OCI-LY3 (cell line): ENCODE measurements around the gene CMTM6.
"Not testable (repeated sequence)": the region's sequence is repeated elsewhere in the genome, so short reads cannot be mapped to it uniquely, and the experiment has no call there.

Experiments used
- H2AFZ ChIP-seq: fragments of 200-600, 300-600 bp; shearing (Covaris generic); 2 replicates; pipeline ENCODE4 v1.6.0; 2014; ENCODE audit warnings: antibody characterized with exemption, low read depth, low read length
- H3K27ac ChIP-seq: fragments of 200-600, 300-600 bp; sonication (generic); 2 replicates; pipeline ENCODE4 v1.5.1; 2014; ENCODE audit warnings: mild to moderate bottlenecking, low read length, moderate library complexity, mixed read lengths
- H3K27me3 ChIP-seq: fragments of 200-600, 300-600 bp; sonication (generic); 2 replicates; pipeline ENCODE4 v1.6.1; 2014; ENCODE audit warnings: low read depth, low read length, mixed read lengths
- H3K36me3 ChIP-seq: fragments of 200-600, 300-600 bp; sonication (generic); replicated peaks from 2 replicates; pipeline ENCODE3; 2014; ENCODE audit warnings: low read depth, low read length, mixed read lengths
- H3K4me1 ChIP-seq: fragments of 300-600, 200-600 bp; sonication (generic); 2 replicates; pipeline ENCODE4 v1.6.1; 2014; ENCODE audit warnings: low read length, mixed read lengths
- H3K4me2 ChIP-seq: fragments of 200-600, 300-600 bp; sonication (generic); 2 replicates; pipeline ENCODE4 v1.6.1; 2014; ENCODE audit warnings: low read length, mixed read lengths
- H3K4me3 ChIP-seq: fragments of 300-600, 200-600 bp; sonication (generic); 2 replicates; pipeline ENCODE4 v1.5.1; 2014; ENCODE audit warnings: antibody characterized with exemption, mild to moderate bottlenecking, low read length, moderate library complexity
- H3K79me2 ChIP-seq: fragments of 300-600, 200-600 bp; shearing (Covaris generic); 2 replicates; pipeline ENCODE4 v1.6.1; 2014; ENCODE audit warnings: mild to moderate bottlenecking, low read length, mixed read lengths
- H3K9ac ChIP-seq: fragments of 300-600, 200-600 bp; shearing (Covaris generic); 2 replicates; pipeline ENCODE4 v1.6.0; 2014; ENCODE audit warnings: mild to moderate bottlenecking, low read length, moderate library complexity
- H3K9me3 ChIP-seq: fragments of 200-600, 300-600 bp; shearing (Covaris generic); 2 replicates; pipeline ENCODE4 v1.6.1; 2014; ENCODE audit warnings: low read length, mixed read lengths; ENCODE audit not compliant: insufficient read depth
- H4K20me1 ChIP-seq: fragments of 200-600, 300-600 bp; sonication (generic); 2 replicates; pipeline ENCODE4 v1.6.1; 2016; ENCODE audit warnings: low read length, mixed read lengths; ENCODE audit not compliant: insufficient read depth
- EZH2phosphoT487 ChIP-seq: fragments of 200-600 bp; shearing (Covaris generic); IDR thresholded peaks from 2 replicates; pipeline ENCODE4 v1.6.1; 2018; ENCODE audit warnings: antibody characterized with exemption, mixed run types, low read depth
- TF ChIP-seq, protein P1 (sequence below): fragments of 200-600, 300-600 bp; sonication (generic); IDR thresholded peaks from 2 replicates; pipeline ENCODE4 v1.5.1; 2014; ENCODE audit warnings: antibody characterized with exemption, low read length, low read depth

CMTM6 gene

DNA sequence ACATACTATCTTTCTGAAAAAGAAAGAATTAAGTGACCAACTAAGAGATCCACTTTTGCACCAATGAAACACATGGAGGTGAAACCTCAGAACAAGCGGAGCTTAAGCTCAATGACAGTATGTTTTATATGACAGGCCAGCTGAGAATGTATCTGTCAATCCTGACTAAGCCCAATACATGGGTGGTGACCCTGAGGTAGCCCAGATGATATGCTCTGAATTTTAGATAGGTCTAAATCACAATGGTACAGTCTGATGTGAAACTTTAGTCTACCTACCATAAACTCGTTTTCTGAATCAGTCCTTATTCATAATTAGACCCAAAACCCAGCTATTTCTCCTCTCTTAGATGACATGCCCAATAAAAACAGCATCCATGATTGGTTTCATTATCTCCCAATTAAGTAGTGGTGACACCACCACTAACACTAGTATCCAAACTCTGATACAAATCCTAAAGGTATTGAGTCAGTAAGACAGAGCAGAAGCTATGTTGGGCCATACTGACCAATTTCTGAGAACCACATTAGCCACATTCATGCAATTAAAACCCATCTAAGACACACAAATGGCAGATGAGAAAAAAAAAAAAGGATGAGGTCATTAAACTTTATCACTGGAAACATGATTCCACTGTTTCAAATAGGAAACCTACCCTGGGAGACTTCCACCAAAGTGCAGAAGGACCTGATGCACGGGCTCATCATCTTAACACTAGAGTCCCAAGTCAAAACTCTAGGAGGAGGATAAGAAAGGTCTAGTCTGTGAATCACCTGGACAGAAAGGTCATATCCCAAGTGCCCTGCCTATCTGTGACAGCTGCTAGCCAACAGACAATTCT lies 20.6 kb downstream of the CMTM6 start:
- peaks cover 24% of the 10 kb centered on the region for H3K36me3 ChIP-seq

DNA sequence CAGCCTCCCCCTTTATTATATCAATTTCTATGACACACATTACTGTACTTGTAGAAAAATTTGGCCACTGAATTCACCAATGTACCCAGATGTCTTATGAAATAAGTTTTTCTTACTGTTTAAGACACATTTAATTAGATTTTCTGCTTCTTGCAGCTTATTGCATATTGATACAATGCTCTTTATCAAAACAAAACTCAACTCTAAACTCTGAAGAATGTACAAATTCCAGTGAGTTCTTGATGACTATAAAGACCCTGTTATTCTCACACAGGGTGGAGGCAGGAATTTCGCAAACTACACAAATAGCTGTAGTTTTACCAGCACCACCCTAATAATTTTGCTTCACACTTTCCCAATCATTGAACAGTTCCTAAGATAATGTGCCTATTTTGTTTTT lies 22.0 kb downstream of the CMTM6 start:
- Histone ChIP-seq H3K4me3 (no peak overlapping the region), H3K4me2 (no peak overlapping the region), H3K27me3 (no peaks in the 10 kb centered on the region), H4K20me1 (no peaks in the 10 kb centered on the region), H3K36me3 (peaks cover 23% of the 10 kb centered on the region), H3K9ac (no peak overlapping the region), H3K4me1 (peaks cover 30% of the 10 kb centered on the region), H3K9me3 (no peaks in the 10 kb centered on the region), H3K27ac (no peak overlapping the region), H2AFZ (no peak overlapping the region), H3K79me2 (no peaks in the 10 kb centered on the region)
- no peak for TF ChIP-seq EZH2phosphoT487
- TF ChIP-seq, protein P1, sequence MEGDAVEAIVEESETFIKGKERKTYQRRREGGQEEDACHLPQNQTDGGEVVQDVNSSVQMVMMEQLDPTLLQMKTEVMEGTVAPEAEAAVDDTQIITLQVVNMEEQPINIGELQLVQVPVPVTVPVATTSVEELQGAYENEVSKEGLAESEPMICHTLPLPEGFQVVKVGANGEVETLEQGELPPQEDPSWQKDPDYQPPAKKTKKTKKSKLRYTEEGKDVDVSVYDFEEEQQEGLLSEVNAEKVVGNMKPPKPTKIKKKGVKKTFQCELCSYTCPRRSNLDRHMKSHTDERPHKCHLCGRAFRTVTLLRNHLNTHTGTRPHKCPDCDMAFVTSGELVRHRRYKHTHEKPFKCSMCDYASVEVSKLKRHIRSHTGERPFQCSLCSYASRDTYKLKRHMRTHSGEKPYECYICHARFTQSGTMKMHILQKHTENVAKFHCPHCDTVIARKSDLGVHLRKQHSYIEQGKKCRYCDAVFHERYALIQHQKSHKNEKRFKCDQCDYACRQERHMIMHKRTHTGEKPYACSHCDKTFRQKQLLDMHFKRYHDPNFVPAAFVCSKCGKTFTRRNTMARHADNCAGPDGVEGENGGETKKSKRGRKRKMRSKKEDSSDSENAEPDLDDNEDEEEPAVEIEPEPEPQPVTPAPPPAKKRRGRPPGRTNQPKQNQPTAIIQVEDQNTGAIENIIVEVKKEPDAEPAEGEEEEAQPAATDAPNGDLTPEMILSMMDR = no peak

More for the DNA sequence above, 20.6 kb downstream of the CMTM6 start:
- no peak overlapping the region for H2AFZ ChIP-seq
- H3K79me2 ChIP-seq = no peaks in the 10 kb centered on the region
- TF ChIP-seq, protein P1 = no peak
- no peak for TF ChIP-seq EZH2phosphoT487
- peaks cover 29% of the 10 kb centered on the region for H3K4me1 ChIP-seq
- no peaks in the 10 kb centered on the region for H4K20me1 ChIP-seq
- H3K9ac ChIP-seq = no peak overlapping the region
- H3K27ac ChIP-seq = no peak overlapping the region
- H3K4me3 ChIP-seq = no peak overlapping the region
- no peaks in the 10 kb centered on the region for H3K9me3 ChIP-seq
- no peaks in the 10 kb centered on the region for H3K27me3 ChIP-seq
- H3K4me2 ChIP-seq = no peak overlapping the region

DNA sequence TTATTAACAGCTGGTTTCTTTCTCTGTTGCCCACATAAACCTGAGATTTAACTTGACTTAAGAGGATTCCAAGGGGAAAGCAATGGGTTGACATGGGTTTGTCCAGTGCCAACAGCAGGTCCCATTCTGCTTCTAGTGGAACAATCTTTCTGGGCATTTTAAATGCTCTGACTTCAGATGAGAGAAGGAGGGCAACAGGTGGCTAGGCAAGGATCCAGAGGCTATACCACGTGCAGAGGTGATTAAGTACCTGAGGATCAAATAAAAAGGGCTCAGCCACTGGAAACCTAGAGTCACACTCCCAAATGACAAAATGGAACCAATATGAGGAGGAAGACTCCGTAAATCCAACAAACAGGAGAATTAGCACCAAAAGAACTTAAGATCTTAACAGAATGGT lies 28.5 kb downstream of the CMTM6 start:
- Histone ChIP-seq H3K4me2 (no peak overlapping the region), H3K27me3 (no peaks in the 10 kb centered on the region), H4K20me1 (no peaks in the 10 kb centered on the region; the same call in 1 of the 2 replicates), H3K36me3 (peaks cover 14% of the 10 kb centered on the region), H3K9ac (no peak overlapping the region), H3K4me1 (peaks cover 24% of the 10 kb centered on the region), H2AFZ (no peak overlapping the region), H3K9me3 (no peaks in the 10 kb centered on the region), H3K4me3 (no peak overlapping the region), H3K27ac (no peak overlapping the region), H3K79me2 (no peaks in the 10 kb centered on the region)
- TF ChIP-seq EZH2phosphoT487 = no peak
- TF ChIP-seq, protein P1 = no peak

DNA sequence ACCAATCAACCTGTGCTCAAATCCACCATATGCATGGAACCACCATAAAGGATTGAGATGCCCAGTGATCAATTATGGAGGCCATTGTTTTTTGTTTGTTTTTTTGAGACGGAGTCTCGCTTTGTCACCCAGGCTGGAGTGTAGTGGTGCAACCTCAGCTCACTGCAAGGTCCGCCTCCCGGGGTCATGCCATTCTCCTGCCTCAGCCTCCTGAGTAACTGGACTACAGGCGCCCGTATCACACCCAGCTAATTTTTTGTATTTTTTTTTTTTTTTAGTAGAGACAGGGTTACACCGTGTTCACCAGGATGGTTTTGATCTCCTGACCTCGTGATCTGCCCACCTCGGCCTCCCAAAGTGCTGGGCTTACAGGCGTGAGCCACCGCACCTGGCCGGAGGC lies 30.5 kb downstream of the CMTM6 start:
- not testable (repeated sequence) for H2AFZ ChIP-seq, H3K4me3 ChIP-seq, H3K27me3 ChIP-seq, H3K4me2 ChIP-seq, H3K27ac ChIP-seq, H4K20me1 ChIP-seq, H3K9ac ChIP-seq, H3K36me3 ChIP-seq, H3K79me2 ChIP-seq, H3K9me3 ChIP-seq
- H3K4me1 ChIP-seq = peaks cover 26% of the 10 kb centered on the region
